WTC11 (cell line): ENCODE results near the gene CCDC85A. TPM values are rescaled to one million over a fixed set of nuclear protein-coding genes. Genes with fewer than 3 reads are reported as not detected.
A peak's percentile ranks its signal among the peaks of the same experiment; 100 is the strongest.

Experiments
- ATAC-seq: fragments of 200-7000 bp; cut with Tn5 transposase; 2 replicates; pipeline ENCODE4 v1.10.0; 2021; ENCODE audit warnings: mild to moderate bottlenecking, moderate library complexity
- CTCF ChIA-PET: fragments of 300-600 bp; sonication (Branson Sonifier 250); formaldehyde crosslinking; loops from one replicate; lab custom pipeline; 2021; ENCODE audit warnings: antibody characterized with exemption; lab: Charles Lee
- POLR2A ChIA-PET: fragments of 350-600 bp; sonication (Branson Sonifier 250); formaldehyde crosslinking; loops from one replicate; lab custom pipeline; 2021; ENCODE audit warnings: antibody characterized with exemption; lab: Charles Lee
- DNase-seq: peaks from one replicate; pipeline ENCODE4 v3.0.0; 2021; ENCODE audit warnings: low spot score
- H3K27ac Mint-ChIP-seq: 2 replicates; pipeline ENCODE4 v1.8.0; 2021; ENCODE audit warnings: mixed read lengths
- H3K27me3 Mint-ChIP-seq: 2 replicates; pipeline ENCODE4 v1.8.0; 2021; ENCODE audit warnings: low read depth, mild to moderate bottlenecking, moderate library complexity, mixed read lengths
- H3K36me3 Mint-ChIP-seq: 2 replicates; pipeline ENCODE4 v1.8.0; 2021; ENCODE audit warnings: mixed read lengths
- H3K4me1 Mint-ChIP-seq: 2 replicates; pipeline ENCODE4 v1.8.0; 2022; ENCODE audit warnings: mixed read lengths
- H3K4me3 Mint-ChIP-seq: 2 replicates; pipeline ENCODE4 v1.8.0; 2021; ENCODE audit warnings: mild to moderate bottlenecking, moderate library complexity, mixed read lengths
- H3K9me3 Mint-ChIP-seq: 2 replicates; pipeline ENCODE4 v1.8.0; 2021; ENCODE audit warnings: mixed read lengths
- ARID4B ChIP-seq: sonication (generic); formaldehyde crosslinking; IDR thresholded peaks from 2 replicates; pipeline ENCODE4 v1.8.0; 2023; ENCODE audit warnings: missing genetic modification reagents, mild to moderate bottlenecking, borderline replicate concordance
- ATF6 ChIP-seq: sonication (generic); formaldehyde crosslinking; IDR thresholded peaks from 2 replicates; pipeline ENCODE4 v1.8.1; 2023; ENCODE audit warnings: mild to moderate bottlenecking, missing genetic modification reagents
- CTCF ChIP-seq: fragments of 200-600 bp; IDR thresholded peaks from 2 replicates; pipeline ENCODE4 v1.8.0; 2022; ENCODE audit warnings: antibody characterized with exemption
- E2F1 ChIP-seq: sonication (generic); formaldehyde crosslinking; IDR thresholded peaks from 2 replicates; pipeline ENCODE4 v1.8.0; 2022; ENCODE audit warnings: mild to moderate bottlenecking, missing genetic modification reagents
- ERG ChIP-seq: fragments of 250-450 bp; sonication (Bioruptor Pico); IDR thresholded peaks from 2 replicates; pipeline ENCODE4 v1.8.0; 2021; ENCODE audit warnings: mild to moderate bottlenecking
- FOXJ3 ChIP-seq: sonication (generic); formaldehyde crosslinking; IDR thresholded peaks from 2 replicates; pipeline ENCODE4 v1.9.0; 2021; ENCODE audit warnings: missing genetic modification reagents, mild to moderate bottlenecking, borderline replicate concordance
- FOXK1 ChIP-seq: sonication (generic); formaldehyde crosslinking; IDR thresholded peaks from 2 replicates; pipeline ENCODE4 v1.8.0; 2022; ENCODE audit warnings: mild to moderate bottlenecking, moderate library complexity, missing genetic modification reagents
- FOXP4 ChIP-seq: sonication (generic); formaldehyde crosslinking; IDR thresholded peaks from 2 replicates; pipeline ENCODE4 v1.8.0; 2022; ENCODE audit warnings: mild to moderate bottlenecking, missing genetic modification reagents
- GRHL2 ChIP-seq: fragments of 250-450 bp; sonication (Bioruptor Pico); IDR thresholded peaks from 2 replicates; pipeline ENCODE4 v1.8.0; 2022; ENCODE audit warnings: mild to moderate bottlenecking, moderate library complexity; ENCODE audit not compliant: insufficient replicate concordance, severe bottlenecking
- OVOL2 ChIP-seq: fragments of 250-450 bp; sonication (Bioruptor Pico); IDR thresholded peaks from 2 replicates; pipeline ENCODE4 v1.9.0; 2021; ENCODE audit warnings: mild to moderate bottlenecking, borderline replicate concordance
- PRRX2 ChIP-seq: fragments of 250-450 bp; sonication (Bioruptor Pico); IDR thresholded peaks from 2 replicates; pipeline ENCODE4 v1.8.0; 2021; ENCODE audit warnings: mild to moderate bottlenecking
- SMAD4 ChIP-seq: sonication (generic); formaldehyde crosslinking; IDR thresholded peaks from 2 replicates; pipeline ENCODE4 v1.8.0; 2022; ENCODE audit warnings: mild to moderate bottlenecking, missing genetic modification reagents
- SOX15 ChIP-seq: fragments of 250-450 bp; sonication (Bioruptor Pico); IDR thresholded peaks from 2 replicates; pipeline ENCODE4 v1.9.0; 2021; ENCODE audit warnings: mild to moderate bottlenecking
- SP1 ChIP-seq: sonication (generic); formaldehyde crosslinking; conservative IDR thresholded peaks from 2 replicates; pipeline ENCODE4 v1.8.1; 2022; ENCODE audit warnings: missing genetic modification reagents
- TP53 ChIP-seq: sonication (generic); formaldehyde crosslinking; IDR thresholded peaks from 2 replicates; pipeline ENCODE4 v1.8.1; 2023; ENCODE audit warnings: mild to moderate bottlenecking, missing genetic modification reagents
- ZNF263 ChIP-seq: sonication (generic); formaldehyde crosslinking; IDR thresholded peaks from 2 replicates; pipeline ENCODE4 v1.8.1; 2022; ENCODE audit warnings: low read depth, mild to moderate bottlenecking, moderate library complexity, missing genetic modification reagents
- ZSCAN18 ChIP-seq: fragments of 250-450 bp; sonication (Bioruptor Pico); IDR thresholded peaks from 2 replicates; pipeline ENCODE4 v2.1.2; 2022; ENCODE audit warnings: mild to moderate bottlenecking, moderate library complexity
- total RNA-seq: library from RNA; stranded (reverse); gene quantifications from 3 replicates; pipeline ENCODE4 v1.2.3, GENCODE V29; 2021

CCDC85A gene
- total RNA-seq, 1 experiment from 2014 or later = 0.22 TPM

GRCh38 chr2:56334622-56335021, 150.8 kb downstream of the CCDC85A start (continued):
- no peak for TF ChIP-seq ERG

GRCh38 chr2:56335101-56335500, 151.3 kb downstream of the CCDC85A start:
- CTCF ChIA-PET = no interaction called here
- POLR2A ChIA-PET = no interaction called here
- DNase-seq (no peak), ATAC-seq (no peak)
- Mint-ChIP-seq H3K27ac (no peak overlapping the region), H3K9me3 (no peaks in the 10 kb centered on the region), H3K4me1 (peaks cover 41% of the 10 kb centered on the region), H3K27me3 (no peaks in the 10 kb centered on the region), H3K36me3 (no peaks in the 10 kb centered on the region), H3K4me3 (no peak overlapping the region)
- no peak for TF ChIP-seq FOXK1 (CRISPR knock-in tag)
- no peak for TF ChIP-seq ZSCAN18
- no peak for TF ChIP-seq SP1
- no peak for TF ChIP-seq CTCF
- TF ChIP-seq E2F1 = no peak
- TF ChIP-seq PRRX2 (CRISPR knock-in tag) = no peak
- TF ChIP-seq GRHL2 (CRISPR knock-in tag) = no peak
- no peak for TF ChIP-seq TP53 (CRISPR knock-in tag)
- TF ChIP-seq OVOL2 (CRISPR knock-in tag) = no peak

- peaks cover 48% of the 10 kb centered on the region for H3K4me1 Mint-ChIP-seq
- TF ChIP-seq SMAD4 (CRISPR knock-in tag) = no peak
- no peak for TF ChIP-seq SOX15 (CRISPR knock-in tag)
- TF ChIP-seq, all 79 proteins: peak for 0
- ChIA-PET POLR2A (no interaction called here), CTCF (interaction anchor here (1.4 kb wide), 1 partner anchor 154 kb away, joined by 3 read pairs; the partner anchor contains the start of gene CCDC85A)
- Mint-ChIP-seq H3K27ac (peak overlapping the region; percentile 24; the same call in 1 of the 2 replicates), H3K27me3 (no peaks in the 10 kb centered on the region), H3K36me3 (no peaks in the 10 kb centered on the region), H3K4me3 (no peak overlapping the region), H3K9me3 (no peaks in the 10 kb centered on the region)
- ATAC-seq (no peak), DNase-seq (no peak)
These were observed 153.6 kb downstream of the CCDC85A start for GRCh38 chr2:56337342-56337741.

- no peaks in the 10 kb centered on the region for H3K27me3 Mint-ChIP-seq
- no peak for TF ChIP-seq FOXJ3 (CRISPR knock-in tag)
- no peak for TF ChIP-seq ZNF263 (CRISPR knock-in tag)
- no peak for TF ChIP-seq ARID4B (CRISPR knock-in tag)
- no peak for TF ChIP-seq ATF6 (CRISPR knock-in tag)
- no peak for TF ChIP-seq FOXP4 (CRISPR knock-in tag)
These were observed 154.4 kb downstream of the CCDC85A start for GRCh38 chr2:56338232-56338631.

More at GRCh38 chr2:56338232-56338631, 154.4 kb downstream of the CCDC85A start:
- POLR2A ChIA-PET = no interaction called here
- Mint-ChIP-seq H3K4me1 (peaks cover 54% of the 10 kb centered on the region), H3K36me3 (no peaks in the 10 kb centered on the region), H3K4me3 (no peak overlapping the region), H3K27ac (no peak overlapping the region), H3K9me3 (no peaks in the 10 kb centered on the region)
- DNase-seq (no peak), ATAC-seq (no peak)
- CTCF ChIA-PET = interaction anchor here (0.5 to 1.4 kb wide), 2 partner anchors 25 to 155 kb away, joined by 3 read pairs; partner anchors contain the start of gene CCDC85A
